Activated naive CD8-positive, alpha-beta T cell (primary cell): ENCODE results near the gene LIN37.
A peak's percentile ranks its signal among the peaks of the same experiment; 100 is the strongest.

Experiments used
- H3K27ac Mint-ChIP-seq: one replicate; pipeline ENCODE4 v1.8.0; 2021; ENCODE audit warnings: mixed read lengths
- H3K27me3 Mint-ChIP-seq: one replicate; pipeline ENCODE4 v1.8.0; 2021; ENCODE audit warnings: mixed read lengths
- H3K36me3 Mint-ChIP-seq: one replicate; pipeline ENCODE4 v1.8.0; 2021; ENCODE audit warnings: mixed read lengths
- H3K4me1 Mint-ChIP-seq: one replicate; pipeline ENCODE4 v1.8.0; 2021; ENCODE audit warnings: low read depth, mixed read lengths
- H3K4me3 Mint-ChIP-seq: one replicate; pipeline ENCODE4 v1.8.0; 2021; ENCODE audit warnings: mild to moderate bottlenecking, mixed read lengths
- H3K9me3 Mint-ChIP-seq: one replicate; pipeline ENCODE4 v1.8.0; 2021; ENCODE audit warnings: low read depth, mixed read lengths

Gene LIN37

GRCh38 chr19:35748106-35749020, at the start of gene LIN37:
Gene LIN37 (plus strand): TSS chr19:35748576. CDS start chr19:35748725, 149 bp downstream.
- no peaks in the 10 kb centered on the region for H3K36me3 Mint-ChIP-seq
- H3K9me3 Mint-ChIP-seq, result no peaks in the 10 kb centered on the region
- H3K27me3 Mint-ChIP-seq, result no peaks in the 10 kb centered on the region
- H3K27ac Mint-ChIP-seq, result peak within 1 kb of the TSS; percentile 95
- peaks cover 42% of the 10 kb centered on the region for H3K4me1 Mint-ChIP-seq
- H3K4me3 Mint-ChIP-seq, result peak within 1 kb of the TSS; percentile 97

- Mint-ChIP-seq H3K36me3 (no peaks in the 10 kb centered on the region), H3K27ac (peak overlapping the region; percentile 97), H3K27me3 (no peaks in the 10 kb centered on the region), H3K4me3 (peak overlapping the region; percentile 92), H3K4me1 (peaks cover 5% of the 10 kb centered on the region), H3K9me3 (no peaks in the 10 kb centered on the region)
Observed at GRCh38 chr19:35702223-35703012, 46.0 kb upstream of the LIN37 start.

- Mint-ChIP-seq H3K27me3 (no peaks in the 10 kb centered on the region), H3K4me1 (peaks cover 5% of the 10 kb centered on the region), H3K36me3 (no peaks in the 10 kb centered on the region), H3K27ac (no peak overlapping the region), H3K9me3 (no peaks in the 10 kb centered on the region), H3K4me3 (no peak overlapping the region)
Observed at GRCh38 chr19:35703343-35703742, 45.0 kb upstream of the LIN37 start.

- Mint-ChIP-seq H3K27me3 (no peaks in the 10 kb centered on the region), H3K4me3 (no peak within 1 kb of the TSS), H3K27ac (no peak within 1 kb of the TSS), H3K4me1 (peaks cover 5% of the 10 kb centered on the region), H3K9me3 (no peaks in the 10 kb centered on the region), H3K36me3 (no peaks in the 10 kb centered on the region)
Observed at GRCh38 chr19:35704218-35704617, 44.2 kb upstream of the LIN37 start, which contains the start of gene ZBTB32. Gene ZBTB32 (plus strand): TSS chr19:35704558. CDS start chr19:35714627, 10,069 bp downstream.

GRCh38 chr19:35708391-35708790, 40.0 kb upstream of the LIN37 start:
- Mint-ChIP-seq H3K4me1 (peaks cover 28% of the 10 kb centered on the region), H3K27me3 (no peaks in the 10 kb centered on the region), H3K27ac (no peak overlapping the region), H3K4me3 (no peak overlapping the region), H3K9me3 (no peaks in the 10 kb centered on the region), H3K36me3 (no peaks in the 10 kb centered on the region)

- Mint-ChIP-seq H3K9me3 (no peaks in the 10 kb centered on the region), H3K27me3 (no peaks in the 10 kb centered on the region), H3K36me3 (peaks cover 2% of the 10 kb centered on the region), H3K4me3 (peak overlapping the region; percentile 74), H3K27ac (peak overlapping the region; percentile 99), H3K4me1 (peaks cover 48% of the 10 kb centered on the region)
Observed at GRCh38 chr19:35710784-35711723, 37.3 kb upstream of the LIN37 start.

GRCh38 chr19:35712567-35713505, 35.5 kb upstream of the LIN37 start:
- Mint-ChIP-seq H3K9me3 (no peaks in the 10 kb centered on the region), H3K4me3 (peak overlapping the region; percentile 93), H3K27ac (peak overlapping the region; percentile 99), H3K36me3 (peaks cover 7% of the 10 kb centered on the region), H3K4me1 (peaks cover 53% of the 10 kb centered on the region), H3K27me3 (no peaks in the 10 kb centered on the region)

- Mint-ChIP-seq H3K27ac (peak overlapping the region; percentile 99), H3K4me1 (peaks cover 53% of the 10 kb centered on the region), H3K9me3 (no peaks in the 10 kb centered on the region), H3K36me3 (peaks cover 7% of the 10 kb centered on the region), H3K4me3 (peak overlapping the region; percentile 93), H3K27me3 (no peaks in the 10 kb centered on the region)
Observed at GRCh38 chr19:35713506-35713850, 34.9 kb upstream of the LIN37 start.

- H3K4me3 Mint-ChIP-seq, result peak overlapping the region; percentile 93
- no peaks in the 10 kb centered on the region for H3K9me3 Mint-ChIP-seq
- H3K36me3 Mint-ChIP-seq, result peaks cover 7% of the 10 kb centered on the region
- H3K4me1 Mint-ChIP-seq, result peaks cover 53% of the 10 kb centered on the region
- no peaks in the 10 kb centered on the region for H3K27me3 Mint-ChIP-seq
- H3K27ac Mint-ChIP-seq, result peak overlapping the region; percentile 99
Observed at GRCh38 chr19:35713904-35714495, 34.4 kb upstream of the LIN37 start.

- Mint-ChIP-seq H3K9me3 (no peaks in the 10 kb centered on the region), H3K4me3 (peak overlapping the region; percentile 93), H3K27ac (peak overlapping the region; percentile 99), H3K36me3 (peaks cover 7% of the 10 kb centered on the region), H3K27me3 (no peaks in the 10 kb centered on the region), H3K4me1 (peaks cover 60% of the 10 kb centered on the region)
Observed at GRCh38 chr19:35714601-35715354, 33.6 kb upstream of the LIN37 start.

GRCh38 chr19:35715355-35715809, 33.0 kb upstream of the LIN37 start:
- Mint-ChIP-seq H3K9me3 (no peaks in the 10 kb centered on the region), H3K27me3 (no peaks in the 10 kb centered on the region), H3K27ac (peak overlapping the region; percentile 96), H3K4me3 (peak overlapping the region; percentile 93), H3K36me3 (peaks cover 7% of the 10 kb centered on the region), H3K4me1 (peaks cover 59% of the 10 kb centered on the region)

GRCh38 chr19:35715981-35716800, 32.2 kb upstream of the LIN37 start:
- Mint-ChIP-seq H3K9me3 (no peaks in the 10 kb centered on the region), H3K4me1 (peaks cover 51% of the 10 kb centered on the region), H3K27me3 (no peaks in the 10 kb centered on the region), H3K27ac (peak overlapping the region; percentile 96), H3K36me3 (peaks cover 7% of the 10 kb centered on the region), H3K4me3 (peak overlapping the region; percentile 93)
